Stimulated activated CD8-positive, alpha-beta memory T cell treated with anti-CD3 and anti-CD28 coated beads, Interleukin-7, amount 100 ng/mL, for 1 hour (primary cell): ENCODE measurements around the gene GPR3.
A peak's percentile ranks its signal among the peaks of the same experiment; 100 is the strongest.

Experiments
- DNase-seq, 2 donors: peaks; one replicate each; pipeline ENCODE4 v3.0.0-alpha.2; 2020; ENCODE audit warnings: low read depth in 2 of 2

The GPR3 gene

GRCh38 chr1:27358038-27358927, 34.1 kb upstream of the GPR3 start:
- no peak for DNase-seq

GRCh38 chr1:27358928-27359313, 33.5 kb upstream of the GPR3 start:
- DNase-seq, result no peak

- no peak for DNase-seq
Observed at GRCh38 chr1:27359822-27360158, 32.6 kb upstream of the GPR3 start.

- no peak for DNase-seq
Observed at GRCh38 chr1:27360159-27361043, 32.0 kb upstream of the GPR3 start.

- no peak for DNase-seq
Observed at GRCh38 chr1:27361044-27361402, 31.4 kb upstream of the GPR3 start.

- no peak for DNase-seq
Observed at GRCh38 chr1:27361553-27361952, 30.9 kb upstream of the GPR3 start.

GRCh38 chr1:27363766-27364695, 28.4 kb upstream of the GPR3 start:
- DNase-seq, result no peak

- no peak for DNase-seq
Observed at GRCh38 chr1:27364696-27365371, 27.6 kb upstream of the GPR3 start.

GRCh38 chr1:27365372-27366112, 26.9 kb upstream of the GPR3 start:
- peak; percentile 57 to 61 for DNase-seq

- DNase-seq, result peak; percentile 27 to 49
Observed at GRCh38 chr1:27366113-27366410, 26.4 kb upstream of the GPR3 start.

GRCh38 chr1:27366411-27367159, 25.8 kb upstream of the GPR3 start, which contains the start of gene MAP3K6:
Gene MAP3K6 (minus strand): TSS chr1:27366961. CDS start chr1:27366597, 364 bp downstream.
- no peak for DNase-seq

GRCh38 chr1:27367160-27367650, 25.2 kb upstream of the GPR3 start:
- DNase-seq, result no peak

- no peak for DNase-seq
Observed at GRCh38 chr1:27368869-27369582, 23.4 kb upstream of the GPR3 start.

- DNase-seq, result no peak
Observed at GRCh38 chr1:27372022-27372807, 20.2 kb upstream of the GPR3 start.

GRCh38 chr1:27372808-27373690, 19.4 kb upstream of the GPR3 start:
- no peak for DNase-seq

GRCh38 chr1:27374362-27375086, 17.9 kb upstream of the GPR3 start, which contains the start of gene FCN3:
Gene FCN3 (minus strand): TSS chr1:27374824. CDS start chr1:27374818, 6 bp downstream.
- DNase-seq, result no peak
